NK-92 (cell line): Measurements from ENCODE around the gene ZBTB37.
"Not testable (repeated sequence)": the region's sequence is repeated elsewhere in the genome, so short reads cannot be mapped to it uniquely, and the experiment has no call there.

Source experiments
- DNase-seq: peaks from one replicate; lab custom pipeline; 2025; ENCODE audit not compliant: unreplicated experiment; lab: John Stamatoyannopoulos, UW

Gene ZBTB37, protein sequence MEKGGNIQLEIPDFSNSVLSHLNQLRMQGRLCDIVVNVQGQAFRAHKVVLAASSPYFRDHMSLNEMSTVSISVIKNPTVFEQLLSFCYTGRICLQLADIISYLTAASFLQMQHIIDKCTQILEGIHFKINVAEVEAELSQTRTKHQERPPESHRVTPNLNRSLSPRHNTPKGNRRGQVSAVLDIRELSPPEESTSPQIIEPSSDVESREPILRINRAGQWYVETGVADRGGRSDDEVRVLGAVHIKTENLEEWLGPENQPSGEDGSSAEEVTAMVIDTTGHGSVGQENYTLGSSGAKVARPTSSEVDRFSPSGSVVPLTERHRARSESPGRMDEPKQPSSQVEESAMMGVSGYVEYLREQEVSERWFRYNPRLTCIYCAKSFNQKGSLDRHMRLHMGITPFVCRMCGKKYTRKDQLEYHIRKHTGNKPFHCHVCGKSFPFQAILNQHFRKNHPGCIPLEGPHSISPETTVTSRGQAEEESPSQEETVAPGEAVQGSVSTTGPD

DNA sequence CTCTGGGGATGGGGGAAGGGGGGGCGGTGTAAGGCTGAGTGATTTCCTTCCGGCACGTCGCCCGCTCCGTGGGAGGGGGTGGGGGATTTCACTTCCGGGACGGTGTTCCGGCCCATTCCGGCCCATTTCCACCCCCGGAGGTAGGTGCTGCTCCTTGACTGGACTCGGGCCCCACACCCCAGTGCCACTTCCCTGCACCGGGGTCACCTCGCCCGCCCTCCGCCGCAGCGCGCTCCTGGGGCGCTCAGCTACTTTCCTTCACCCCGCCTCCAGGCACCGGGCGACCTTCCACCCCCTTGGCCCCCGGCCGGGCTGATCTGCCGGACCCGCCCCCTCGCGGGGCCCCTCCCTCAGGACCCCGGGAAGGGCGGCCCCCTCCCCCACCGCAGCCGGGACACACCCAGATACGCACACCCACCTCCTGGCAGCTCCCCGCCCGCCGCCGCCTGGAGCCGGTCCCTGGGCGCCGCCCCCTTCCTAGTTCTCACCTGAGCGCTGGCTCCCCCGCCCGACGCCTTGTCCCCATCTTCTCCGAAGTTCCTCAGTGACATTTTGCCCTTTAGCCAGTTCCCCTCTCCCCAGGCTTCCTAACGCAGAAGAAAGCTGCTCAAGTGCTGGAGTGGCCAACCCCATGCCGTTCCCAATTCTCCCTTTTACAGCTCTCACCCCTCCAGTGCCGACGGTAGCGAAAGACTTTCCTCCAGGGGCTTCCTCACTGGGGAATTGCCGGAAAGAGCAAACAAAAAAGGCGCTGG, at the start of gene ZBTB37:
TSS of gene ZBTB37 (plus strand) at position 115 of the 755 bp plus-strand sequence. CDS start 1,846 bp downstream, outside the sequence.
- peak; percentile 21 for DNase-seq

DNA sequence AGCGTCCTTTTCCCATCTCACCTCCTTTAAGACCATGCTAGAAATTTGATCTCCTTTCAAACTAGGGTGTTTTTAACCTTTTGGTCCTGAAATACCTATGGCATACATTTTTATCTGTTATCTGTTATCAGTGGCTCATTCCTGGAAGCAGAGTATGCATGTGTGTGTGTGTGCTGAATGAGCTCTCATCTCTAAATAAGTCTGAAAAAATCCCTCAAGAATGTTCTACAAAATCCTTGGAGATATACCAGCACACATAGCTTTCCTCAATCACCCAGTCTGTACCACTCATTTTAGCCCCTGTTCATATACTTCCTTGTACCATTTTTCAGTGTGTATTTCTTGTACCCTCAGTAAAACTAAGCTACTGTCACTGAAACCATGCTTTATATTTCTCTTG, 49.7 kb upstream of the ZBTB37 start:
- no peak for DNase-seq

DNA sequence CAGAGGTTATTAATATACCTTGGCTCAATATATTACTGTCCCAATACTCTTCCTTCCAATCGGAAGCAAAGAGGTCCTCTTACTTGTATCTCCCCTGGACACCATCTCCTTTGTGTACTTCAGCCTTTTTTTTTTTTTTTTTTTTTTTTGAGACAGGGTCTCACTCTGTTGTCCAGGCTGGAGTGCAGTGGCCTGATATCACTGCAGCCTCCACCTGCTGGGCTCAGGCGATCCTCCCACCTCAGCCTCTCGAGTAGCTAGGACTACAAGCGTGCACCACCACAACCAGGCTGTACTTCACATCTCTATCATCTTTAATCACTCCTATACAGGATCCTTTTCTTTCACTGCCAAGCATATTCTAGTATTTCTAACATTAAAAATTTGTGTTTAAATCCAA, 46.5 kb upstream of the ZBTB37 start:
- DNase-seq: no peak

DNA sequence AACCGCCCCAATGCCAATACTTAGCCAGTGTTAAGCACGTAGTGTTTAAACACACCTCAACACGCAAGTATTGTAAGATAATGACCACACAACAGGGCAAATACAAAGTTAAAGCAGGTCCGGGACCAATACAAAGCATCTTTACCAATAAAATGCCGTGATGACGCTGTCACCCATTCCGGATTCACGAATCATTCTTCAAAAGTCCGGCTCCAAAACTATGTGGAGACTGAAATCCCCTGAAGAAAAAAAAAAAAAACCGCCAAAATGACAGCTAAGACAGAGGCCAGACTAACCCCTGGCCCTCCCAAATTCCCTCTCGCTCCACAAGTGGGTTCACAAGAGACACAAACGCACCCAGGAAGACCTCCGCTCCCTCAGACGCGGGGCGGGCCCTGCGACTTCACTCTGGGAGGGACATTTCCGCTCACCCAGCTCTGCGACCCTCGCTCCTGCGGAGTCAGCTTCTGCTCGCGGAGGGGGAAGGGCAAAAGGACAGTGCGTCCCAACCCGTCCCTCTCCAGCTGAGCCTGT, 44.3 kb upstream of the ZBTB37 start:
- no peak for DNase-seq

DNA sequence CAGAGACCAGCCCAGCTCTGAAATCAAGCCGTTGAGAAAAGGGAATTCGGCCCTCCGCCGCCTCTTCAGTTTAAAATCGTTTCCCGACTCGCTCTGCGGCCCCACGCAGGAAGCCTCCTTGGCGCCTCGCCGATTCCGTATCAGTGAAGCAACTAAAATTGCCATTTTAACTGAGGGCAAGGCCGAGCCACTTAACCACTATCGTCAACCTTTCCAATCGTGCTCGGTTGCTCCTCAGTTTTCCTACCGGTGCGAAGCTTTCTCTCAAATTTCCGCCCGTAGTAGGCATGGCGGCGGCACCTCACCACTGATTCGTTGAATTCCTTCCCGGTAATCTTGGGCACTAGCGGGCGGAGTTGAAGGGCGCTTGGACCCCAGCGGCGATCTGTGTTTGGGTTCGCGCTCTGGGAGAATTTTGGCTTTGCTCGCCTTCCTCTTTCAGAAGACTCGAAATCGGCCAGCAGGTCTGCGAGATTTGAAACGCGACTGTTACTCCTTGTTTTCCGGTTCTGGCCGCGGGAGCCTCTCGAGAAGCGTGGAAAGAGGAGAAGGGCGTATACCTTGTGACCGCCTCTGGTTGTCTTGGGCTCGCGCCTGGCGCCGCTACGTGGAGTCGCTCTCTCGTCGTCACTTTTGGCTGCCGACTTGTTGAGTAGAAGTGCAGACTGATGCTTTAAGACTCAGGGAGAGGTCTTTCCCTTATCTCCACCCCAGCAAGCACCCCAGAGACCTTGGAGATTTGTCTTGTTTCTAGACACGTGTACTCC, 43.7 kb upstream of the ZBTB37 start, which contains the start of the genes CENPL and DARS2:
TSS of gene CENPL (minus strand) at position 569 of the 767 bp plus-strand sequence. CDS start 13,584 bp downstream, outside the sequence.
TSS of gene DARS2 (plus strand) at position 359 of the 767 bp plus-strand sequence. CDS start 557 bp downstream, outside the sequence.
- peak; percentile 68 for DNase-seq

DNA sequence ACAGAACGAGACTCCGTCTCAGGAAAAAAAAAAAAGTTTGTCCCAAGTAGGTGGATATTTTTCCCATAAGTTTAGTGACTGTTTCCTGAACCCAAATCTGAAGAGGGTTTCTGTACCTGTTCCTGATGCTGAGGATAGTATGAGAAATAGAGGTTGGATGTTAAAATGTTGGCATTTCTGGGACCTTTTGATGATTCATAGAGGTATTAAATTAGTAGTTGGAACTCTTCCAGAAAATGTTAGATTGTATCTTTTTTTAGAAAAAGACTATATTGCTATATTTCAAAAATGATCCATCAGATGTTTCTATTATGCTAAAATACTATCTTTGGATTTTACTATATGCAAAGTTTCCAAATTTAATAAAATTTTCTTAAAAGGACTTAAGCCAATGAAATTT, 40.6 kb upstream of the ZBTB37 start:
- DNase-seq: no peak

DNA sequence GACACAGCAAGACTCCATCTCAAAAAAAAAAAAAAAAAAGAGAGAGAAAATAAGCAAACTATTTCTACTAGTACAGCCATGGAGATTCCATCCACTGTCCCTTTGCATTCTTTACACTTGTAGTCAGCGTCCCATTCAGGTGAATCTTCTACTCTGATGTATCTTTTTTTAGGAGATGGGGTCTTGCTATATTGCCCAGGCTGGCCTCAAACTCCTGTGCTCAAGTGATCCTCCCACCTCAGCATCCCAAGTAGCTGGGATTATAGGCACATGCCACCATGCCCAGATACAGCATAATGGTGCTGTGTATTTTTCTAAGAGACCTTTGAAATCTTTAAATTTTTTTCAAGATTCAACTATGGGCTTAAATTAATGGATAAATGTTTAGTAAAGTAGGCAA, 35.4 kb upstream of the ZBTB37 start:
- DNase-seq: no peak

DNA sequence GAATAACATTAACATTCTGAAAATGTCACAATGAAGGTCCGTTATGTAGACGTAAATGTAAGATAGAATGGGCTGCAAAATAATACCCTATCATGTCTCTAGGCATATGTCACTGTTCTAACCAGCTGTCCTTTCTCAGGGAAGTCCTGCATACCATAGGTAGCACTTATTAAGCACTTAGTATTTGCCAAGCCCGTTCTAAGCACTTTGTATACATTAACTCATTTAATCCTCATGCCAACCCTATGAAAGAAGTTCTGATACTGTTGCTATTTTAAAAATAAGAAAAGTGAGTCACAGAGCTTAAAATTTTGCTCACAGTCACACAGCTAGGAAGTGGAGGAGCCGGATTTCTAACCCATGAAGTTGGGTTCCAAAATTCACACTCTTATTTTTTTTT, 16.1 kb upstream of the ZBTB37 start:
- no peak for DNase-seq

DNA sequence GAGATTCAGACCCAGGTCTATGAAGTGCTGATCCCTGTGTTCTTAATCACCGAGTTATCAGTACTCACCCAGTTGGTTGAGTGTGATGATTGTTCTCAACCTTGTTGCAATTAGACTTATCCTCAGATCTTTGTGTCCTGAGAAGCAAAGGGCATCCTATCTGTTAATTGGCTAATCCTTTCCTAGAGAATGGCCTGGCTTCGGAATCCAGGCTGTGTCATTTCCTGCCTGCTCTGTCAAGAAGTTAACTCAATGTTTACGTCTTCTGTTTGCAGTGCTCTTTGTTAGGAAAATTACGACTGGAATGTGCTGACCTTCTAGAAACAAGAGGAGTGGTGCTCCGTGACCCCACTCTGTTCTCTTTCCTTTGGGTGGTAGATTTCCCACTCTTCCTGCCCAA, 15.1 kb upstream of the ZBTB37 start:
- DNase-seq: no peak

DNA sequence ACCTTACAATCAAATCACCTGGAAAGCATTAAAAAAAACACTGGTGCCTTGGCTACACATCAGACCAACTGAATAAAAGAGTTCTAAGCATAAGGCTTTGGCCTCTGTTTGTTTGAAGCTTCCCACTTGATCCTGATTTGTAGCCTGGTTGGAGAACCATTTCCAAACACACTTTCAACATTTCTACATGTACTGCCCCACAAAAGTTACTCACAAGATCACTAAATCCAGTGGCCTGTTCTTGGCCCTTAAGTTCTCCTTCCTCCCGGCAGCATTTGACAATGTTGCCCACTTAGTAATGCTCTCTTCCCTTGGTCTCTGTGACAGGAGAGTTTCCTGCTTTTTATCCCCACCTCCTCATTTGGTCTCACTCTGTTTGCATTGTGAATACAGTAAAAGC, 12.2 kb upstream of the ZBTB37 start:
- no peak for DNase-seq

DNA sequence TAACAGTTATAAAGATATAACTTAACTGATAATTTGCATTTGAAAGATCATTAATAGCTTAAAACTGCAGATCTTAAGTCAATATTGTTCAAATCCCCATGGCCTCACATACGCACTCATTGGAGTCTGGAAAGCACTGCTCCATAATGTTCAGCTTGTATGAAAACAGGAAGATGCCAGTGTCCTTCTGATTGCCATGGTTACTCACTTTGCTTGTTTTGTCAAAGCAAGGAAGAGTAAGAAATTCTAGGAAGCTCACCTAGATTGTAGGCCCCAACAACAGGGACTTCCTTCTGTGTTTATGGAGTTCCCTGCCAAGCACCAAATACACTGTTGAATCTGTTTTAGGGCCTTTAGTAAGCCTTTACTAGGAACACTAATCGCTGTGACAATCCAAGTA, 11.3 kb upstream of the ZBTB37 start:
- no peak for DNase-seq

DNA sequence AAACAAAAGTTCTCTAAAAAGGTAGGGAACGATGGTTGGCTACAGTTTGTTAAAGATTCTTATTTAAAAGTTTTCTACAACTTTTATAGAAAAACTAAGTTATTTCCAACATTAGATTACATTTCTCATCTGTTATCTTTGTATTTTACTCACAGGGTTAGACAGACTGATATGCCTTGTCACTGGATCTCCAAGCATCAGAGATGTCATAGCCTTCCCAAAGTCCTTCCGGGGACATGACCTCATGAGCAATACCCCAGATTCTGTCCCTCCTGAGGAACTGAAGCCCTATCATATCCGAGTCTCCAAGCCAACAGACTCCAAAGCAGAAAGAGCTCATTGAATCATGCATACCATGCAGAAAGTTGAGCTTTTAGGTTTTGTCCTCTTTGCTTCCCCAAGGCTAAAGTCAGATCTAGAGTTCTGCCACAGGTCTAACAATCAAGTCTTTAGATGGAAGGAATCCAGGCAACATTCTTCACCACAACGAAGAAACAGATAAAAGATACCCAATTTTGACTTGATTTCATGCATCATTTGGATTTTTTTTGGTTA, 10.7 kb upstream of the ZBTB37 start:
- DNase-seq: no peak

DNA sequence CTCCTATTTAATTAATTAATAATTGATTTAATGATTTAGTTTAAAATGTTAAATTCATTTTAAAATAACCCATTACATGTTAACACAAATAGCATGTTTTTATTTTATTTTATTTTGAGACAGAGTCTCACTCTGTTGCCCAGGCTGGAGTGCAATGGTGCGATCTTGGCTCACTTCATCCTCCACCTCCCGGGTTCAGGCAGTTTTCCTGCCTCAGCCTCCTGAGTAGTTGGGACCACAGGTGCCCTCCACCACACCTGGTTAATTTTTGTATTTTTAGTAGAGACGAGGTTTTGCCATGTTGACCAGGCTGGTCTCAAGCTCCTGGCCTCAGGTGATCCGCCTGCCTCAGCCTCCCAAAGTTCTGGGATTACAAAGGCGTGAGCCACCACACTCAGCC, 8.6 kb upstream of the ZBTB37 start:
- not testable (repeated sequence) for DNase-seq

DNA sequence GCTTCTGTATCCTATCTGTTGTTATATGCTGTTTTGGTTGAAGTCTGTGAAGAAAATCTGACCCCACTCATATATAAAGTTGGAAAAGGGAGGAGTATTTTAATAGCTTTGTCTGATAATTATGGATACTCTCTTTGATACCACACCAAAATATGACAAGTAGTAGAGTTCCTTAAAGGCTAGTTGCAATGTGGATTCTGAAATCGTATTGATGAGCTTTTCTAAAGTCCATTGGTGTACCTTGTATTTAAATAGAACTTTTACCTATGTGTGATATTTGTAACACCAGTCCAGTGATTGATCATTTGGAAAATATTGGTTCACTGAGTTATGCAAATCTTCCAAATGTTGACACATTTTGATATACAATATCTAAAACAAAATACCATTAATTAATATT, 8.1 kb upstream of the ZBTB37 start:
- no peak for DNase-seq

DNA sequence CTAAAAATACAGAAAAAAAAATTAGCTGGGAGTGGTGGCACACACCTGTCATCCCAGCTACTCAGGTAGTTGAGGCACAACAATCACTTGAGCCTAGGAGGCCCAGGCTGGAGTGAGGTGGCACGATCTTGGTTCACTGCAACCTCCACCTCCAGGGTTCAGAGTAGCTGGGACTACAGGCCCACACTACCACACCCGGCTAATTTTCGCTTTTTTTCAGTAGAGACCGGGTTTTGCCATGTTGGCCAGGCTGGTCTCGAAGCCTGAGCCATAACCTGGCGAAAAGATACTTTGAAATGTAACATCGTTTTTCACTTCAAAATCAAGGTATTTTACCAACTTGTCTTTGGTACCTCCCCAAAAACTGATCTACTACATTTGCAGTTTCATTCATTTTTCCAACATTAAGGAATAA, 6.4 kb upstream of the ZBTB37 start:
- DNase-seq: no peak

DNA sequence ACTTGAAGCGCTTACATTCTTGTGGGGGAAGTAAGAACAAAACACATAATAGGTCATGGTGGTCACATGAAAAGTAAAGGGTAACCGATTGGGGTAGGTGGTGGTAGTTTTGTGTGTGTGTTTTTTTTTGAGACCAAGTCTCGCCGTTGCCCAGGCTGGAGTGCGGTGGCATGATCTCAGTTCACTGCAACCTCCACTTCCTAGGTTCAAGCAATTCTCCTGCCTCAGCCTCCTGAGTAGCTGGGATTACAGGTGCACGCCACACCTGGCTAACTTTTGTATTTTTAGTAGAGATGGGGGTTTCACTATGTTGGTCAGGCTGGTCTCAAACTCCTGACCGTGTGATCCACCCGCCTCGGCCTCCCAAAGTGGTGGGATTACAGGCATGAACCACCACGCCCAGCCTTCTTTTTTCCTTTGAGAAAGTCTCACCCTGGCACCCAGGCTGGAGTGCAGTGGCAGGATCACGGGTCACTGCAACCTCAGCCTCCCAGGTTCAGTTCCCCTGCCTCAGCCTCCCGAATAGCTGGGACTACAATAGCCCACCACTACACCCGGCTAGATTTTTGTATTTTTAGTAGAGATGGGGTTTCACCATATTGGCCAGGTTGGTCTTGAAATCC, 5.9 kb upstream of the ZBTB37 start:
- DNase-seq: not testable (repeated sequence)

DNA sequence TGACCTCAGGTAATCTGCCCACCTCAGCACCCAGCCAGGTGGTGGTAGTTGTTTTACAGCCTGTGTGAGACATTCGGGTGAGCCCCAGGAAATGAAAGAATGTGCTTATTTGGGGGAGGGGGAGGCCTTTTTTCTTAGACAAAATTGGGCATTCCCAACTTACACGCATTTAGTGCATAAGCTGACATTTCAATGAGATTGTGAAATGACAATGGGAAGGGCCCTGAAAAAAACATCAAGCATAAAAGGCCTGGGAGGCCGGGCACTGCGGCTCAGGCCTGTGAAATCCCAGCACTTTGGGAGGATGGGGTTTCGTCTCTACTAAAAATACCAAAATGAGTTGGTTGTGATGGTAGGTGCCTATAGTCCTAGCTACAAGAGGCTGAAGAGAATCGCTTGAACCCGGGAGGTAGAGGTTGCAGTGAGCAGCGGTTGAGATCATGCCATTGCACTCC, 5.4 kb upstream of the ZBTB37 start:
- DNase-seq: no peak

DNA sequence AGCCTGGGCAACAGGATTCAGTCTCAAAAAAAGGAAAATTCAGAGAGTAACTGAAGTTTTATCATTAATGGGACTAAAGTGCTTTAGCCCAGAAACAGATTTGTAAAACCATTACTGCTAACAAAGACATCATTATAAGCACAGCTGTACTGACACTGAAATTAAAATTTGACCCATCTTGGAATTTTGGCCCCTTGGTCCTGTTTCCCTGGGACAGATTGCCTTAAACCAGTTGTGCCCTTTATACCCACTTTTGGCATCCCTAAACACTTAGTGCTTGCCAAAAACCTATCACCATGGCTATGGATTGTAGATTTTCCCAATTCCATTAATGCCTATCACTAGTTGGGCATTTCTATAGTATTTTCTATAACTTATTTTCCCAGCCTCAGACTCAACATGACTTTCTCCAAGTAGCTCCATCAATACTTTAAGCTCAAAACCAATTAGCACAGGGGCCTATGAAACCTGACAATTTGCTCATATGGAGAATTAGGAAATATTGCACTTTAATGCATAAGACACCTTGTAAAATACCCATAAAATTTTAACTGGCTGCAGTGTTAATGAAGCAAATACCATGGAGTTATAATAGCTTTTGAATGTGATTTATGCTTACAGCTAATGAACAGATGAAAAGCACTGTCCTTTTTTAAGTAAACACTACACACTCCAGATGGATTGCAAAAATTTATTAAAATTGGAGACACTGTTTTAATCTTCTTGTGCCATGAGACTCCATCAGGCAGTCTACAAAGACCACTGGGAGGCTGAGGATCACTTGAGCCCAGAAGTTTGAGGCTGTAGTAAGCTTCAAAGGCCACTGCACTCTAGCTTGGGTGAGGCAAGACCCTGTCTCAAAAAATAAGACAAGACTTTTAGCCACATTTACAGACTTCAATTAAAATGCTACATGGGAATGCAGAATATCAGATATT, 4.7 kb upstream of the ZBTB37 start:
- no peak for DNase-seq
